Nephron (organoid): ENCODE results near the gene LYZL2.
"Not testable (repeated sequence)": the region's sequence is repeated elsewhere in the genome, so short reads cannot be mapped to it uniquely, and the experiment has no call there.

Experiments
- H3K27ac Mint-ChIP-seq, 3 experiments: 2 replicates each; pipeline ENCODE4 v1.8.0; 2020; ENCODE audit warnings: mixed read lengths in 3 of 3, mild to moderate bottlenecking in 2 of 3, moderate library complexity in 1 of 3
- H3K27me3 Mint-ChIP-seq: 2 replicates; pipeline ENCODE4 v1.8.0; 2021; ENCODE audit warnings: low read depth, mild to moderate bottlenecking, moderate library complexity, mixed read lengths
- H3K36me3 Mint-ChIP-seq: 2 replicates; pipeline ENCODE4 v1.8.0; 2020; ENCODE audit warnings: low read depth, mixed read lengths
- H3K4me1 Mint-ChIP-seq: 2 replicates; pipeline ENCODE4 v1.8.0; 2020; ENCODE audit warnings: mixed read lengths
- H3K4me3 Mint-ChIP-seq, 3 experiments: 2 replicates each; pipeline ENCODE4 v1.8.0; 2020; ENCODE audit warnings: mild to moderate bottlenecking in 3 of 3, mixed read lengths in 3 of 3, moderate library complexity in 2 of 3
- H3K9me3 Mint-ChIP-seq: 2 replicates; pipeline ENCODE4 v1.8.0; 2020; ENCODE audit warnings: mixed read lengths
- TF ChIP-seq, protein P1 (sequence below), 3 experiments: fragments of 200-600 bp; sonication (generic); IDR thresholded peaks; one replicate each; pipeline ENCODE4 v1.5.0; 2021; ENCODE audit warnings: antibody characterized with exemption in 3 of 3; ENCODE audit not compliant: unreplicated experiment in 3 of 3

Gene LYZL2

DNA sequence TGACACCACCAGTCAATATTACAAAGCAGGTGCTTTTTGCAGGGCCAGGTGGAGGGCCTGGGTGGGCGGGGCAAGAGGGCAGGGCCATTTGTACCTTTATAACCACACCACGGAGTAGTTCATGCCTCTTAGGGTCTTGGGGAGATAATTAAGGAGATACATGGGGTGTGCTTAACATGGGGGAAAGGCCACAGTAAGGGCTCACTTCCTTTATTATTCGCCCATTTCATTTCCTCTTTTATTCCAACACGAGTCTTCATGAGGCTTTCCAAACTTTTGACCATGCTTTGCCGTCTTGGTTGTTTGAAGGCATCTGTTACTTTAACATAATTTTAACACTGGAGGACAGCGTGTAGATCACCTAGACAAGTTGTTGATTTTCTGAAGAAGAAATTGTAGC, 33.3 kb upstream of the LYZL2 start:
- H3K4me1 Mint-ChIP-seq, result no peaks in the 10 kb centered on the region
- no peaks in the 10 kb centered on the region for H3K9me3 Mint-ChIP-seq
- no peak overlapping the region for H3K4me3 Mint-ChIP-seq
- H3K27ac Mint-ChIP-seq, result no peak overlapping the region
- no peaks in the 10 kb centered on the region for H3K36me3 Mint-ChIP-seq
- TF ChIP-seq, protein P1, sequence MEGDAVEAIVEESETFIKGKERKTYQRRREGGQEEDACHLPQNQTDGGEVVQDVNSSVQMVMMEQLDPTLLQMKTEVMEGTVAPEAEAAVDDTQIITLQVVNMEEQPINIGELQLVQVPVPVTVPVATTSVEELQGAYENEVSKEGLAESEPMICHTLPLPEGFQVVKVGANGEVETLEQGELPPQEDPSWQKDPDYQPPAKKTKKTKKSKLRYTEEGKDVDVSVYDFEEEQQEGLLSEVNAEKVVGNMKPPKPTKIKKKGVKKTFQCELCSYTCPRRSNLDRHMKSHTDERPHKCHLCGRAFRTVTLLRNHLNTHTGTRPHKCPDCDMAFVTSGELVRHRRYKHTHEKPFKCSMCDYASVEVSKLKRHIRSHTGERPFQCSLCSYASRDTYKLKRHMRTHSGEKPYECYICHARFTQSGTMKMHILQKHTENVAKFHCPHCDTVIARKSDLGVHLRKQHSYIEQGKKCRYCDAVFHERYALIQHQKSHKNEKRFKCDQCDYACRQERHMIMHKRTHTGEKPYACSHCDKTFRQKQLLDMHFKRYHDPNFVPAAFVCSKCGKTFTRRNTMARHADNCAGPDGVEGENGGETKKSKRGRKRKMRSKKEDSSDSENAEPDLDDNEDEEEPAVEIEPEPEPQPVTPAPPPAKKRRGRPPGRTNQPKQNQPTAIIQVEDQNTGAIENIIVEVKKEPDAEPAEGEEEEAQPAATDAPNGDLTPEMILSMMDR (IDR thresholded peaks at IDR 0.05; ENCODE audit: unreplicated experiment in 3 of 3), result no peak
- peaks cover 6% of the 10 kb centered on the region for H3K27me3 Mint-ChIP-seq

DNA sequence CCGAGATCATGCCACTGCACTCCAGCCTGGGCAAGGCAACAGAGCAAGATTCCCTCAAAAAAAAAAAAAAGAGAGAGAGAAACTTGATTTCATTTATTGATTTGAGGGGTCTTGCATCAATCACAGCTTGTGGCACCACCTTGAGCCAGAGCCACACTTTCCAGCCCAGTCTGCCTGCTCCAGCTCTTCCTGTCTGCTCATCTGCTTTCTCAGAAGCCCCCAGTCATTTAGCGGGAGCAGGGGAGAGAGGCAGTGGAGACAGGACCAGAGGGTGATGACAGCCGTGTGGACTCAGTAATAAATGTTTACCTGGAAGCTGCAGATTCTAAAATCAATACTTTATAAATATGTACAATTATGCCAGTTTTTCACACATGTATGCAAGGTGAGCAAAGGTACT, 30.8 kb upstream of the LYZL2 start:
- H3K4me3 Mint-ChIP-seq, H3K36me3 Mint-ChIP-seq, H3K27me3 Mint-ChIP-seq, H3K9me3 Mint-ChIP-seq, H3K27ac Mint-ChIP-seq: not testable (repeated sequence)
- H3K4me1 Mint-ChIP-seq, result peaks cover 10% of the 10 kb centered on the region

- H3K27me3 Mint-ChIP-seq, result peaks cover 1% of the 10 kb centered on the region
- TF ChIP-seq, protein P1 (IDR thresholded peaks at IDR 0.05; ENCODE audit: unreplicated experiment in 3 of 3), result no peak
- H3K4me3 Mint-ChIP-seq, result peak overlapping the region in 1 of 3 experiments; percentile 67
- peak overlapping the region in 2 of 3 experiments; percentile 28 to 92 for H3K27ac Mint-ChIP-seq
- no peaks in the 10 kb centered on the region for H3K9me3 Mint-ChIP-seq
- peaks cover 18% of the 10 kb centered on the region for H3K4me1 Mint-ChIP-seq
- no peaks in the 10 kb centered on the region for H3K36me3 Mint-ChIP-seq
Measured at GRCh38 chr10:30656233-30656632, 26.7 kb upstream of the LYZL2 start.

- H3K36me3 Mint-ChIP-seq, H3K4me3 Mint-ChIP-seq, H3K27me3 Mint-ChIP-seq, H3K9me3 Mint-ChIP-seq: not testable (repeated sequence)
- peak overlapping the region in 2 of 3 experiments; percentile 83 to 92 for H3K27ac Mint-ChIP-seq
- peaks cover 23% of the 10 kb centered on the region for H3K4me1 Mint-ChIP-seq
Measured at GRCh38 chr10:30655001-30655400, 25.4 kb upstream of the LYZL2 start.

GRCh38 chr10:30651470-30652397, 22.2 kb upstream of the LYZL2 start:
- H3K4me1 Mint-ChIP-seq, result peaks cover 42% of the 10 kb centered on the region
- H3K9me3 Mint-ChIP-seq, H3K27me3 Mint-ChIP-seq, H3K36me3 Mint-ChIP-seq, H3K4me3 Mint-ChIP-seq: not testable (repeated sequence)
- H3K27ac Mint-ChIP-seq, result peak overlapping the region in 2 of 3 experiments; percentile 13 to 50

GRCh38 chr10:30647089-30647488, 17.5 kb upstream of the LYZL2 start:
- peaks cover 23% of the 10 kb centered on the region for H3K27me3 Mint-ChIP-seq
- peaks cover 56% of the 10 kb centered on the region for H3K4me1 Mint-ChIP-seq
- TF ChIP-seq, protein P1 (IDR thresholded peaks at IDR 0.05; ENCODE audit: unreplicated experiment in 3 of 3), result no peak
- no peak overlapping the region for H3K4me3 Mint-ChIP-seq
- H3K9me3 Mint-ChIP-seq, result no peaks in the 10 kb centered on the region
- H3K36me3 Mint-ChIP-seq, result no peaks in the 10 kb centered on the region
- peak overlapping the region in 1 of 3 experiments; percentile 2 for H3K27ac Mint-ChIP-seq

DNA sequence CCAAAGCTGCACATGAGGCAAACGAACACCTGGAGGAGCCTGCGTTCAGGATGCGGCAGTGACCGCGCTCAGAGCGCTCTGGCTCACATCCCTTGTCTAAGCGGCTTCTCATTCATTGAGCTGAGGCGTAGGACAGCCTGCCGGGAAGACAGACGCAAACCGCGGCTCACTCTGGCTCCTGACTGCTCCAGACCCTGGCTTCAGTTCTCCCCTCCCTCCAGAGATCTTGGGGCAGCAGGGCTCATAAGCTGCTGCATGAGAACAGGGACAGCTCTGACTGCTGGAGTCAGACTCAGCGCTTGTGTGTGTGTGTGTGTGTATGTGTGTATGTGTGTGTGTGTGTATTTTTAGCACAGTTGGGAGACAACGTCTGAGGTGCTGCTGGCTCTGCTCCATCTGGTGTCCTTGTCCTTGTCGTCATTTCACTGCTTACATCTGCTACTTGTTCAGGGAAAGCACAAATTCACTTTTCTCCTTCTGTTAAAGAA, 15.8 kb upstream of the LYZL2 start:
- Mint-ChIP-seq H3K27me3 (peaks cover 31% of the 10 kb centered on the region), H3K27ac (peak overlapping the region; percentile 18 to 43 (median 19)), H3K9me3 (no peaks in the 10 kb centered on the region), H3K4me1 (peaks cover 50% of the 10 kb centered on the region), H3K4me3 (peak overlapping the region in 2 of 3 experiments; percentile 16 to 36), H3K36me3 (no peaks in the 10 kb centered on the region)
- TF ChIP-seq, protein P1 (IDR thresholded peaks at IDR 0.05; ENCODE audit: unreplicated experiment in 3 of 3), result no peak

DNA sequence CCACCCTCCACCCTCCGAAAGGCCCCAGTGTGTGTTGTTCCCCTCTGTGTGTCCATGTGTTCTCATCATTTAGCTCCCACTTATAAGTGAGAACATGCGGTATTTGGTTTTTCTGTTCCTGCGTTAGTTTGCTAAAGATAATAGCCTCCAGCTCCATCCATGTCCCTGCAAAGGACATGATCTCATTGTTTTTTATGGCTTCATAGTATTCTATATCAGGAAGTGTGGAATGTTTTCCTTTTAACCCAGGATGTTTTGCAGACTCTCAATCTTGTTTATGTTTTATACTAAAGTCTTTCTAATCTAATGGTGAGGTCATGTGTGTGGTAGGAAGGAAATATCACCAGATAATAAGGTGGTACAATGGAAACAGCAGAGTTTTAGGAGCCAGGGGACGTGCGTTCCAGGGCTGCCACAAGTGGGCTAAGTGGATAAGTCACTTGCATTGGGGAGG, 14.9 kb upstream of the LYZL2 start:
- Mint-ChIP-seq H3K27me3 (peaks cover 31% of the 10 kb centered on the region), H3K4me1 (peaks cover 49% of the 10 kb centered on the region), H3K27ac (peak overlapping the region in 2 of 3 experiments; percentile 43 to 53)
- not testable (repeated sequence) for H3K4me3 Mint-ChIP-seq, H3K9me3 Mint-ChIP-seq, H3K36me3 Mint-ChIP-seq

GRCh38 chr10:30643557-30644199, 14.1 kb upstream of the LYZL2 start:
- peaks cover 48% of the 10 kb centered on the region for H3K4me1 Mint-ChIP-seq
- not testable (repeated sequence) for H3K4me3 Mint-ChIP-seq, H3K9me3 Mint-ChIP-seq, H3K36me3 Mint-ChIP-seq
- peaks cover 36% of the 10 kb centered on the region for H3K27me3 Mint-ChIP-seq
- H3K27ac Mint-ChIP-seq, result peak overlapping the region in 1 of 3 experiments; percentile 43

DNA sequence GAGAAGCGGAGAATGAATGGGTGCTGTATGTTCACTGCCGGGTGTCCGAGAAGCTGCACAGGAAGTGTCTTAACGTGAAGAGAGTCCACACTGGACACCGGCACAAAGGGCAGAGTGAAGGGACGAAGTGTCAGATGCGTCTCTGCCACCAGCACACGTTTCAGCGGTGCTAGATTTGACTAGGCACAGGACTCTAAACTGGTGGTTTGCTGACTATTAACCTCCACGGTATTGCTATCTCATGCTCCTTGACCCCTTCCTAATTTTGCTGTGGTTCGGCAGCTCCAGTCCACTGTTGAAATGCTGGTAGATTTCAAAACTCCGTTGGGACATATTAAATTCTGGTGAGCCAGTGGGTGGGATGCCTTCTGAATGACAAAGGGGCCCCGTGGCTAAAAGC, 13.3 kb upstream of the LYZL2 start:
- H3K4me3 Mint-ChIP-seq, H3K9me3 Mint-ChIP-seq, H3K36me3 Mint-ChIP-seq, H3K27ac Mint-ChIP-seq: not testable (repeated sequence)
- H3K27me3 Mint-ChIP-seq, result peaks cover 37% of the 10 kb centered on the region
- peaks cover 44% of the 10 kb centered on the region for H3K4me1 Mint-ChIP-seq
